GM12878 (cell line): ENCODE measurements around the gene UNC93A. TPM values are rescaled to one million over a fixed set of nuclear protein-coding genes. Genes with fewer than 3 reads are reported as not detected.

ENCODE experiments used
- ATAC-seq: fragments of 200-7000 bp; cut with Tn5 transposase; 3 replicates; pipeline ENCODE4 v1.9.1; 2020; ENCODE audit warnings: mild to moderate bottlenecking, moderate library complexity
- BruUV-seq: library from RNA; stranded (reverse); fragments of 400-500 nt; replicated peaks from 2 replicates; lab custom pipeline; 2021; lab: Mats Ljungman, UMichigan
- CTCF ChIA-PET: fragments of 300-600 bp; sonication (Branson Sonifier 250); formaldehyde crosslinking; extraction: SDS; loops from one replicate; lab custom pipeline; 2021; ENCODE audit warnings: inconsistent platforms; lab: Yijun Ruan, JAX
- POLR2A ChIA-PET: fragments of 350-600 bp; formaldehyde crosslinking; extraction: SDS; loops from one replicate; lab custom pipeline; 2021; ENCODE audit warnings: inconsistent platforms; lab: Charles Lee
- RAD21 ChIA-PET: fragments of 300-600 bp; sonication (Branson Sonifier 250); formaldehyde crosslinking; loops from one replicate; lab custom pipeline; 2023; ENCODE audit warnings: antibody characterized with exemption; ENCODE audit not compliant: unreplicated experiment; lab: Charles Lee
- SMC1A ChIA-PET: fragments of 300-600 bp; sonication (Branson Sonifier 250); formaldehyde crosslinking; loops from one replicate; lab custom pipeline; 2023; ENCODE audit not compliant: unreplicated experiment, uncharacterized antibody; lab: Charles Lee
- DNase-seq: peaks from one replicate; pipeline ENCODE4 v3.0.0-alpha.2; 2011; ENCODE audit warnings: low read depth, low spot score
- FAIRE-seq: peaks from 3 replicates; lab custom pipeline; 2011; peaks lifted over from hg19 to GRCh38; lab: Jason Lieb, UNC
- H2AFZ ChIP-seq: 2 replicates; pipeline ENCODE4 v1.6.0; 2011; ENCODE audit warnings: low read depth, low read length, control low read depth; ENCODE audit not compliant: control insufficient read depth
- H3K27ac ChIP-seq: 2 replicates; pipeline ENCODE4 v1.5.1; 2011; ENCODE audit warnings: control low read depth; ENCODE audit not compliant: control insufficient read depth, insufficient read depth
- H3K27me3 ChIP-seq, 2 experiments: replicated peaks in 1 of 2; 2 replicates each; pipeline versions ENCODE4 v1.6.0 to v1.6.1; 2011; ENCODE audit warnings: low read length in 1 of 2; ENCODE audit not compliant: control insufficient read depth in 2 of 2, insufficient read depth in 2 of 2
- H3K36me3 ChIP-seq, 2 experiments: 2 replicates each; pipeline ENCODE4 v1.5.1; 2011; ENCODE audit warnings: low read length in 1 of 2; ENCODE audit not compliant: control insufficient read depth in 2 of 2, insufficient read depth in 2 of 2
- H3K4me1 ChIP-seq: 2 replicates; pipeline ENCODE4 v1.6.1; 2011; ENCODE audit warnings: mild to moderate bottlenecking, low read length, moderate library complexity, mixed read lengths; ENCODE audit not compliant: control insufficient read depth, insufficient read depth
- H3K4me2 ChIP-seq: 2 replicates; pipeline ENCODE4 v1.6.0; 2011; ENCODE audit warnings: control low read depth; ENCODE audit not compliant: control insufficient read depth, insufficient read depth
- H3K4me3 ChIP-seq: fragments of 200-600 bp; sonication (generic); 2 replicates; pipeline ENCODE4 v1.5.1; 2016
- H3K79me2 ChIP-seq: 2 replicates; pipeline ENCODE4 v1.6.0; 2011; ENCODE audit warnings: low read length; ENCODE audit not compliant: control insufficient read depth, insufficient read depth
- H3K9ac ChIP-seq: 2 replicates; pipeline ENCODE4 v1.8.0; 2011; ENCODE audit warnings: low read length, control low read depth, mixed read lengths; ENCODE audit not compliant: control insufficient read depth, insufficient read depth
- H3K9me3 ChIP-seq: replicated peaks from 3 replicates; pipeline ENCODE4 v1.5.1; 2011; ENCODE audit warnings: mild to moderate bottlenecking, low read length; ENCODE audit not compliant: control insufficient read depth, insufficient read depth
- H4K20me1 ChIP-seq: 2 replicates; pipeline ENCODE4 v1.6.0; 2011; ENCODE audit not compliant: control insufficient read depth, insufficient read depth
- BHLHE40 ChIP-seq, 2 experiments: fragments of 450-650 bp in 1 of 2; IDR thresholded peaks; 2 replicates each; pipeline ENCODE4 v1.6.1; 2011 to 2017; ENCODE audit warnings: low read depth in 2 of 2, borderline replicate concordance in 1 of 2, improper control_type of control experiment in 1 of 2, low read length in 1 of 2, mild to moderate bottlenecking in 1 of 2
- CREB1 ChIP-seq: IDR thresholded peaks from 2 replicates; pipeline ENCODE4 v1.6.1; 2012; ENCODE audit warnings: low read depth, mild to moderate bottlenecking, inconsistent platforms
- HDAC6 ChIP-seq: fragments of 200-600 bp; sonication (generic); IDR thresholded peaks from one replicate; pipeline ENCODE4 v1.8.0; 2017; ENCODE audit warnings: antibody characterized with exemption; ENCODE audit not compliant: unreplicated experiment
- JUNB ChIP-seq: IDR thresholded peaks from 2 replicates; pipeline ENCODE4 v1.6.1; 2016; ENCODE audit warnings: antibody characterized with exemption, mild to moderate bottlenecking
- NFYB ChIP-seq: IDR thresholded peaks from 2 replicates; pipeline ENCODE4 v1.6.1; 2011; ENCODE audit warnings: low read depth, mild to moderate bottlenecking, low read length, improper control_type of control experiment, moderate library complexity; ENCODE audit not compliant: insufficient read depth
- RAD51 ChIP-seq: fragments of 450-650 bp; IDR thresholded peaks from 2 replicates; pipeline ENCODE4 v1.6.1; 2016; ENCODE audit warnings: moderate library complexity, mild to moderate bottlenecking, inconsistent platforms
- RBBP5 ChIP-seq: fragments of 200-600 bp; sonication (generic); conservative IDR thresholded peaks from 2 replicates; pipeline ENCODE4 v1.6.1; 2016
- SP1 ChIP-seq: IDR thresholded peaks from one replicate; pipeline ENCODE4 v1.6.1; 2011; ENCODE audit warnings: low read depth, low read length
- STAT1 ChIP-seq: fragments of 450-650 bp; conservative IDR thresholded peaks from 2 replicates; pipeline ENCODE4 v1.6.1; 2014; ENCODE audit warnings: antibody characterized with exemption, mild to moderate bottlenecking
- ZNF24 ChIP-seq: fragments of 450-650 bp; IDR thresholded peaks from 2 replicates; pipeline ENCODE4 v1.6.1; 2017; ENCODE audit warnings: antibody characterized with exemption, mild to moderate bottlenecking
- ZNF622 ChIP-seq: fragments of 450-650 bp; IDR thresholded peaks from 2 replicates; pipeline ENCODE4 v1.6.1; 2017; ENCODE audit warnings: mild to moderate bottlenecking, inconsistent platforms
- WGBS: methylation state at CpG from one replicate; pipeline ENCODE4 v1.1.6; 2016; ENCODE audit warnings: low lambda C conversion rate; ENCODE audit not compliant: insufficient replicate concordance, insufficient coverage; ENCODE audit errors: missing lambda C conversion rate; 5-methylcytosine and 5-hydroxymethylcytosine counted together
- in situ Hi-C: fragments of 300-500 bp; cut with MboI; formaldehyde crosslinking; loops from 9 replicates; pipeline ENCODE4 v1.14.3; 2018; ENCODE audit warnings: mixed read lengths
- intact Hi-C: fragments of 100-400 bp; cut with micrococcal nuclease; formaldehyde crosslinking; loops from one replicate; pipeline ENCODE4 v1.14.2; 2022; ENCODE audit not compliant: unreplicated experiment
- polyA plus RNA-seq, 11 experiments: library from polyadenylated mRNA; depleted of rRNA in 4 of 11; unstranded in 6 of 11; stranded (reverse) in 5 of 11; fragments of >200 nt; fragmentation: Nextera tagmentation in 4 of 11; fragmentation: Illumina TruSeq in 1 of 11; extraction: Ambion mirVana in 4 of 11; extraction: Trizol in 1 of 11; gene quantifications; 1 replicate in 1 of 11; 2 replicates in 10 of 11; pipeline versions ENCODE4 v1.2.1 to v1.2.3, GENCODE V29; 2011 to 2016; ENCODE audit warnings: inconsistent platforms in 2 of 11, missing spikeins in 2 of 11, low read depth in 1 of 11
- total RNA-seq, 4 experiments: library from RNA; depleted of rRNA in 3 of 4; stranded (reverse); fragments of >200 nt in 3 of 4; fragmentation: Illumina TruSeq in 1 of 4; extraction: Trizol in 1 of 4; gene quantifications; 2 replicates each; pipeline versions ENCODE4 v1.2.1 to v1.2.3, GENCODE V29; 2013 to 2021
- TF ChIP-seq, protein P1 (sequence below): fragments of 450-650 bp; formaldehyde crosslinking; IDR thresholded peaks from 2 replicates; pipeline ENCODE4 v1.4.0; 2022; ENCODE audit warnings: mild to moderate bottlenecking, moderate library complexity
- TF ChIP-seq, protein P2 (sequence below): IDR thresholded peaks from 2 replicates; pipeline ENCODE4 v1.6.1; 2011; ENCODE audit warnings: borderline replicate concordance, low read depth, mild to moderate bottlenecking, moderate library complexity, low read length; ENCODE audit not compliant: insufficient read depth, poor library complexity, severe bottlenecking
- TF ChIP-seq, protein P3 (sequence below): fragments of 150-350 bp; IDR thresholded peaks from 2 replicates; pipeline ENCODE4 v1.6.1; 2014; ENCODE audit warnings: mild to moderate bottlenecking, low read depth, low read length
- TF ChIP-seq, protein P4 (sequence below): fragments of 450-650 bp; IDR thresholded peaks from 2 replicates; pipeline ENCODE4 v1.6.1; 2014; ENCODE audit warnings: mild to moderate bottlenecking

UNC93A gene
- total and polyA plus RNA-seq, 10 of the 15 experiments (the other 5 are each of a cell fraction or from before 2014, with no cell fraction given), result 0.37 TPM; not detected in 9

DNA sequence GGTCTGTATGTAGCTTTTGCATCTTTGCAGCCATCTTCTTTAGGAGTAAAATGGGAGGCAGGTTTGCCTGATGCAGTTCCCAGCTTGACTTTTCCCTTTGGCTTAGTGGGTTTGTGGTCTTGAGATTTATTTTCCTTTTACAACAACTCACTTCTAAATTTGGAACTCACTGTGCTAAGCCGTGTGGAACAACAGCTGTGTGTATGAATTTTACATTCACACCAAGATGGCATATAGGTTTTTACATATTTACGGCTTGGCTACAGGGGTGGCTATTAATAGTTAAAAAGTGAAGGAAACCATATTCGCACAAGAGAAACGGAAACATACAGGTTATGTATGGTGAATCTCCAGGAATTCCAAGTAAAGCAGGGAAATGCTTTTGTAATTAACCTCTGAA lies 36.3 kb downstream of the UNC93A start (continued):
- no peak for TF ChIP-seq ZNF24
- TF ChIP-seq, all 136 proteins: peak for 0

DNA sequence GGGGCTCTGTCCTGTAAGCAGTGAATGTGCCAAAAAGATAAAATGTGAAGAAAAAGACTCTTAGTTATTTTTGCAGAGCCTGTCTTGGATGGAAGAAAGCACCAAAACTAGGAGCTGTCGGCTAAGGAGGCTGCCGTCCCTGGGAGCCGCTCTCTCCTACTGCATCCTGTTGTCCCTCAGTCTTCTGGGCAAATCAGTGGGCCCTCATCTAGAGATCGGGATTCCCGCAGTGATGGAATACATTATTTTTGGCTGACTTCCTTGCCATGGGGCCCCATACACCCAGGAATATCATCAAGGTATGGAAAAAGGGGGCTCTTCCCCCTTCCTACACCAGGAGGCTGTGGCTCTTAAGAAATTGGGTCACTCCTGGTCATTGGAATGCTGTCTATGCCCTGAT lies 37.0 kb downstream of the UNC93A start:
- Histone ChIP-seq H4K20me1 (no peaks in the 10 kb centered on the region), H3K9ac (no peak overlapping the region), H3K9me3 (no peaks in the 10 kb centered on the region), H2AFZ (no peak overlapping the region), H3K79me2 (no peaks in the 10 kb centered on the region), H3K36me3 (no peaks in the 10 kb centered on the region), H3K4me3 (no peak overlapping the region), H3K27ac (no peak overlapping the region), H3K4me1 (no peaks in the 10 kb centered on the region), H3K4me2 (no peak overlapping the region), H3K27me3 (peaks cover 0 to 2% of the 10 kb centered on the region in 2 experiments; a peak in 1 of 4 replicates)
- ATAC-seq (no peak), FAIRE-seq (no peak), DNase-seq (no peak)
- ChIA-PET SMC1A (no interaction called here), CTCF (interaction anchor here (1.8 kb wide), 1 partner anchor 24 kb away, joined by 4 read pairs; no protein-coding TSS in a partner anchor), POLR2A (no interaction called here), RAD21 (no interaction called here)
- BruUV-seq, result no TSS peak
- TF ChIP-seq SP1 (no peak), CREB1 (no peak), JUNB (no peak), BHLHE40 (IDR thresholded peaks at IDR 0.05; ENCODE audit: borderline replicate concordance in 1 of 2, low read depth in 2 of 2, low read length in 1 of 2) (no peak), HDAC6 (no peak), RAD51 (no peak), NFYB (no peak), STAT1 (no peak), RBBP5 (no peak), ZNF622 (no peak)
- TF ChIP-seq, protein P1, sequence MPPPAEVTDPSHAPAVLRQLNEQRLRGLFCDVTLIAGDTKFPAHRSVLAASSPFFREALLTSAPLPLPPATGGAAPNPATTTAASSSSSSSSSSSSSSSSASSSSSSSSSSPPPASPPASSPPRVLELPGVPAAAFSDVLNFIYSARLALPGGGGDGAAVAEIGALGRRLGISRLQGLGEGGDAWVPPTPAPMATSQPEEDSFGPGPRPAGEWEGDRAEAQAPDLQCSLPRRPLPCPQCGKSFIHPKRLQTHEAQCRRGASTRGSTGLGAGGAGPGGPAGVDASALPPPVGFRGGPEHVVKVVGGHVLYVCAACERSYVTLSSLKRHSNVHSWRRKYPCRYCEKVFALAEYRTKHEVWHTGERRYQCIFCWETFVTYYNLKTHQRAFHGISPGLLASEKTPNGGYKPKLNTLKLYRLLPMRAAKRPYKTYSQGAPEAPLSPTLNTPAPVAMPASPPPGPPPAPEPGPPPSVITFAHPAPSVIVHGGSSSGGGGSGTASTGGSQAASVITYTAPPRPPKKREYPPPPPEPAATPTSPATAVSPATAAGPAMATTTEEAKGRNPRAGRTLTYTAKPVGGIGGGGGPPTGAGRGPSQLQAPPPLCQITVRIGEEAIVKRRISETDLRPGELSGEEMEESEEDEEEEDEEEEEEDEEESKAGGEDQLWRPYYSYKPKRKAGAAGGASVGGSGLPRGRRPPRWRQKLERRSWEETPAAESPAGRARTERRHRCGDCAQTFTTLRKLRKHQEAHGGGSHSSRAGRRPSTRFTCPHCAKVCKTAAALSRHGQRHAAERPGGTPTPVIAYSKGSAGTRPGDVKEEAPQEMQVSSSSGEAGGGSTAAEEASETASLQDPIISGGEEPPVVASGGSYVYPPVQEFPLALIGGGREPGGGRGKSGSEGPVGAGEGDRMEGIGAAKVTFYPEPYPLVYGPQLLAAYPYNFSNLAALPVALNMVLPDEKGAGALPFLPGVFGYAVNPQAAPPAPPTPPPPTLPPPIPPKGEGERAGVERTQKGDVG (CRISPR knock-in tag), result no peak
- TF ChIP-seq, protein P2, sequence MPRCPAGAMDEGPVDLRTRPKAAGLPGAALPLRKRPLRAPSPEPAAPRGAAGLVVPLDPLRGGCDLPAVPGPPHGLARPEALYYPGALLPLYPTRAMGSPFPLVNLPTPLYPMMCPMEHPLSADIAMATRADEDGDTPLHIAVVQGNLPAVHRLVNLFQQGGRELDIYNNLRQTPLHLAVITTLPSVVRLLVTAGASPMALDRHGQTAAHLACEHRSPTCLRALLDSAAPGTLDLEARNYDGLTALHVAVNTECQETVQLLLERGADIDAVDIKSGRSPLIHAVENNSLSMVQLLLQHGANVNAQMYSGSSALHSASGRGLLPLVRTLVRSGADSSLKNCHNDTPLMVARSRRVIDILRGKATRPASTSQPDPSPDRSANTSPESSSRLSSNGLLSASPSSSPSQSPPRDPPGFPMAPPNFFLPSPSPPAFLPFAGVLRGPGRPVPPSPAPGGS, result no peak
- TF ChIP-seq, protein P3, sequence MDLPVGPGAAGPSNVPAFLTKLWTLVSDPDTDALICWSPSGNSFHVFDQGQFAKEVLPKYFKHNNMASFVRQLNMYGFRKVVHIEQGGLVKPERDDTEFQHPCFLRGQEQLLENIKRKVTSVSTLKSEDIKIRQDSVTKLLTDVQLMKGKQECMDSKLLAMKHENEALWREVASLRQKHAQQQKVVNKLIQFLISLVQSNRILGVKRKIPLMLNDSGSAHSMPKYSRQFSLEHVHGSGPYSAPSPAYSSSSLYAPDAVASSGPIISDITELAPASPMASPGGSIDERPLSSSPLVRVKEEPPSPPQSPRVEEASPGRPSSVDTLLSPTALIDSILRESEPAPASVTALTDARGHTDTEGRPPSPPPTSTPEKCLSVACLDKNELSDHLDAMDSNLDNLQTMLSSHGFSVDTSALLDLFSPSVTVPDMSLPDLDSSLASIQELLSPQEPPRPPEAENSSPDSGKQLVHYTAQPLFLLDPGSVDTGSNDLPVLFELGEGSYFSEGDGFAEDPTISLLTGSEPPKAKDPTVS, result no peak
- TF ChIP-seq, protein P4, sequence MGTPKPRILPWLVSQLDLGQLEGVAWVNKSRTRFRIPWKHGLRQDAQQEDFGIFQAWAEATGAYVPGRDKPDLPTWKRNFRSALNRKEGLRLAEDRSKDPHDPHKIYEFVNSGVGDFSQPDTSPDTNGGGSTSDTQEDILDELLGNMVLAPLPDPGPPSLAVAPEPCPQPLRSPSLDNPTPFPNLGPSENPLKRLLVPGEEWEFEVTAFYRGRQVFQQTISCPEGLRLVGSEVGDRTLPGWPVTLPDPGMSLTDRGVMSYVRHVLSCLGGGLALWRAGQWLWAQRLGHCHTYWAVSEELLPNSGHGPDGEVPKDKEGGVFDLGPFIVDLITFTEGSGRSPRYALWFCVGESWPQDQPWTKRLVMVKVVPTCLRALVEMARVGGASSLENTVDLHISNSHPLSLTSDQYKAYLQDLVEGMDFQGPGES, result no peak
- in situ Hi-C loops (no loop called here), intact Hi-C loops (no loop called here)
- WGBS, result 95% methylated on average over 5 of the region's 5 CpGs
